Caco-2 (cell line): ENCODE data around the gene GPR83. TPM values are rescaled to one million over a fixed set of nuclear protein-coding genes. Genes with fewer than 3 reads are reported as not detected.
"Not testable (repeated sequence)": the region's sequence is repeated elsewhere in the genome, so short reads cannot be mapped to it uniquely, and the experiment has no call there.

Source experiments
- BruUV-seq: library from RNA; stranded (reverse); fragments of 400-500 nt; replicated peaks from 2 replicates; lab custom pipeline; 2021; lab: Mats Ljungman, UMichigan
- CTCF ChIA-PET: fragments of 300-600 bp; sonication (Branson Sonifier 250); formaldehyde crosslinking; loops from one replicate; lab custom pipeline; 2022; ENCODE audit warnings: antibody characterized with exemption; lab: Charles Lee
- POLR2A ChIA-PET: fragments of 300-600 bp; sonication (Branson Sonifier 250); formaldehyde crosslinking; loops from one replicate; lab custom pipeline; 2022; ENCODE audit warnings: antibody characterized with exemption; lab: Charles Lee
- DNase-seq, 2 experiments: peaks; one replicate each; pipeline versions ENCODE4 v3.0.0 to v3.0.0-alpha.2; 2020 to 2022
- H3K27me3 ChIP-seq: replicated peaks from 2 replicates; pipeline ENCODE4 v1.6.0; 2011; ENCODE audit warnings: low read length; ENCODE audit not compliant: control insufficient read depth, insufficient read depth
- H3K36me3 ChIP-seq: 2 replicates; pipeline ENCODE4 v1.5.1; 2011; ENCODE audit warnings: low read length; ENCODE audit not compliant: control insufficient read depth, insufficient read depth
- H3K4me1 ChIP-seq: fragments of 250-450 bp; sonication (Bioruptor Pico); 2 replicates; pipeline ENCODE4 v1.5.1; 2020; ENCODE audit warnings: mild to moderate bottlenecking
- H3K4me3 ChIP-seq: 2 replicates; pipeline ENCODE4 v1.5.1; 2011; ENCODE audit warnings: low read depth, mild to moderate bottlenecking, control low read depth, low read length
- H3K9me3 ChIP-seq: fragments of 250-450 bp; sonication (Bioruptor Pico); 2 replicates; pipeline ENCODE4 v1.5.1; 2020; ENCODE audit warnings: mild to moderate bottlenecking, moderate library complexity
- H3K27ac Mint-ChIP-seq: one replicate; pipeline ENCODE4 v1.8.0; 2022; ENCODE audit warnings: mixed read lengths; ENCODE audit not compliant: unreplicated experiment
- H3K27me3 Mint-ChIP-seq: one replicate; pipeline ENCODE4 v1.8.0; 2022; ENCODE audit warnings: mixed read lengths; ENCODE audit not compliant: insufficient read depth, unreplicated experiment
- H3K36me3 Mint-ChIP-seq: one replicate; pipeline ENCODE4 v1.8.0; 2022; ENCODE audit warnings: mild to moderate bottlenecking, mixed read lengths; ENCODE audit not compliant: insufficient read depth, unreplicated experiment
- H3K4me1 Mint-ChIP-seq: one replicate; pipeline ENCODE4 v1.8.0; 2022; ENCODE audit warnings: low read depth, mixed read lengths; ENCODE audit not compliant: unreplicated experiment
- H3K4me3 Mint-ChIP-seq: one replicate; pipeline ENCODE4 v1.8.0; 2022; ENCODE audit warnings: mild to moderate bottlenecking, moderate library complexity, mixed read lengths; ENCODE audit not compliant: unreplicated experiment
- H3K9me3 Mint-ChIP-seq: one replicate; pipeline ENCODE4 v1.8.0; 2022; ENCODE audit warnings: mixed read lengths; ENCODE audit not compliant: unreplicated experiment
- intact Hi-C: fragments of 100-400 bp; cut with micrococcal nuclease; formaldehyde crosslinking; loops from one replicate; pipeline ENCODE4 v1.10.0; 2022; ENCODE audit not compliant: unreplicated experiment
- total RNA-seq: library from RNA; stranded (reverse); gene quantifications from 2 replicates; pipeline ENCODE4 v1.2.3, GENCODE V29; 2022
- TF ChIP-seq, protein P1 (sequence below), 2 experiments: fragments of 200-600 bp in 1 of 2; IDR thresholded peaks; 1 replicate in 1 of 2; 2 replicates in 1 of 2; pipeline versions ENCODE4 v1.5.1 to v1.8.0; 2011 to 2022; ENCODE audit warnings: antibody characterized with exemption in 1 of 2, control low read depth in 1 of 2, inconsistent platforms in 1 of 2, low read depth in 1 of 2, low read length in 1 of 2, mild to moderate bottlenecking in 1 of 2, moderate library complexity in 1 of 2; ENCODE audit not compliant: insufficient read depth in 1 of 2, severe bottlenecking in 1 of 2, unreplicated experiment in 1 of 2

Gene GPR83
- total RNA-seq, 1 experiment from 2014 or later, result 2.7 TPM

DNA sequence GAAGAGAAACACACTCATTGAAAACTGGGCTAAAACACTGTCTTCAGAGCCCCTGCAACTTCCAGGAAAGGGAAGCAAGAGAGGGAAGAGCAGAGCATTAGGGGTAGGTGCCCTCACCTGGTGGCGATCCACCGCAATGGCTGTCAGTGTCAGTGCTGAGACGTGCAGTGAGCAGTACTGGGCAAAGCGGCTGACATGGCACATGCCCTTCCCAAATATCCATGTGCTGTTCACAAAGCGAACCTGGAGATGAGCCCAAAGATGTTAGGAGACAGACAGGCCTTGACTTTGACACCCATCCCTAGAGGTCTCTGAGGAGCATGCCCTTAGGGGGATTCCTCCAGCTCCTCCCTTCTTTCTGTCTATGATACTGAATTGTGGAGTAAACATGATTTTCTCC, 4.9 kb downstream of the GPR83 start:
- Mint-ChIP-seq H3K9me3 (no peaks in the 10 kb centered on the region), H3K36me3 (no peaks in the 10 kb centered on the region), H3K4me3 (no peak overlapping the region), H3K27ac (no peak overlapping the region), H3K27me3 (peaks cover 21% of the 10 kb centered on the region), H3K4me1 (peaks cover 10% of the 10 kb centered on the region)
- CTCF ChIA-PET, result interaction anchor here (0.7 kb wide), 1 partner anchor 75 kb away, joined by 6 read pairs; no protein-coding TSS in a partner anchor
- POLR2A ChIA-PET, result no interaction called here
- peaks cover 3% of the 10 kb centered on the region for H3K27me3 ChIP-seq
- H3K9me3 ChIP-seq, result no peaks in the 10 kb centered on the region
- no TSS peak for BruUV-seq
- H3K4me1 ChIP-seq, result peaks cover 6% of the 10 kb centered on the region; the same call in 1 of the 2 replicates
- TF ChIP-seq, protein P1, sequence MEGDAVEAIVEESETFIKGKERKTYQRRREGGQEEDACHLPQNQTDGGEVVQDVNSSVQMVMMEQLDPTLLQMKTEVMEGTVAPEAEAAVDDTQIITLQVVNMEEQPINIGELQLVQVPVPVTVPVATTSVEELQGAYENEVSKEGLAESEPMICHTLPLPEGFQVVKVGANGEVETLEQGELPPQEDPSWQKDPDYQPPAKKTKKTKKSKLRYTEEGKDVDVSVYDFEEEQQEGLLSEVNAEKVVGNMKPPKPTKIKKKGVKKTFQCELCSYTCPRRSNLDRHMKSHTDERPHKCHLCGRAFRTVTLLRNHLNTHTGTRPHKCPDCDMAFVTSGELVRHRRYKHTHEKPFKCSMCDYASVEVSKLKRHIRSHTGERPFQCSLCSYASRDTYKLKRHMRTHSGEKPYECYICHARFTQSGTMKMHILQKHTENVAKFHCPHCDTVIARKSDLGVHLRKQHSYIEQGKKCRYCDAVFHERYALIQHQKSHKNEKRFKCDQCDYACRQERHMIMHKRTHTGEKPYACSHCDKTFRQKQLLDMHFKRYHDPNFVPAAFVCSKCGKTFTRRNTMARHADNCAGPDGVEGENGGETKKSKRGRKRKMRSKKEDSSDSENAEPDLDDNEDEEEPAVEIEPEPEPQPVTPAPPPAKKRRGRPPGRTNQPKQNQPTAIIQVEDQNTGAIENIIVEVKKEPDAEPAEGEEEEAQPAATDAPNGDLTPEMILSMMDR (IDR thresholded peaks at IDR 0.05; ENCODE audit: insufficient read depth in 1 of 2, low read depth in 1 of 2, low read length in 1 of 2, severe bottlenecking in 1 of 2, unreplicated experiment in 1 of 2), result no peak
- no peaks in the 10 kb centered on the region for H3K36me3 ChIP-seq
- intact Hi-C loops, result no loop called here
- DNase-seq, result no peak
- H3K4me3 ChIP-seq, result no peak overlapping the region

GRCh38 chr11:94391937-94392336, 9.3 kb downstream of the GPR83 start:
- H3K27me3 ChIP-seq, H3K36me3 Mint-ChIP-seq, H3K36me3 ChIP-seq, H3K9me3 Mint-ChIP-seq, BruUV-seq, intact Hi-C loops, H3K27ac Mint-ChIP-seq, H3K9me3 ChIP-seq, H3K4me1 ChIP-seq, H3K4me1 Mint-ChIP-seq, H3K4me3 Mint-ChIP-seq, DNase-seq, CTCF ChIA-PET, POLR2A ChIA-PET, H3K27me3 Mint-ChIP-seq, H3K4me3 ChIP-seq: not testable (repeated sequence)

DNA sequence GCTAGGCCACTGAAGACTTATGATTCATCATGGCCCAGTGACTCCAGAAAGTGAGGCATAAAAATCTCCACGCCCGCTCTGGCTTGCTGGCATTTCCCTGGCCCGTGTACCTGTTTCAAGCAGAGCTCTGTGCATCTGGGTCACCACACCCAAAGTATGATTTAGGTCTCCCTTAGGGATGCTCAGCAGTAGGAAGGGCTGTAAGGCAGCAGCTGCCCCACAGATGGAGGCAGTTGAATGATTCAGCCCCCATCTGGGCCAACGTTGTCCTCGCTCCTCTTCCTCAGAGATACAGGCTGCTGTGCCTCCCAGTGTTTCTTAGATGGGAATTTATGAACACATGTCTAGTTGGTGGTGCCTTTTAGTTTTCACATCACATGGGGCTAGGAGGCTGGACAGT, 21.6 kb downstream of the GPR83 start:
- Mint-ChIP-seq H3K36me3 (no peaks in the 10 kb centered on the region), H3K4me1 (no peaks in the 10 kb centered on the region), H3K27me3 (peaks cover 4% of the 10 kb centered on the region), H3K27ac (no peak overlapping the region), H3K4me3 (no peak overlapping the region), H3K9me3 (no peaks in the 10 kb centered on the region)
- no peaks in the 10 kb centered on the region for H3K27me3 ChIP-seq
- ChIA-PET POLR2A (no interaction called here), CTCF (no interaction called here)
- no peaks in the 10 kb centered on the region for H3K4me1 ChIP-seq
- H3K36me3 ChIP-seq, result no peaks in the 10 kb centered on the region
- no TSS peak for BruUV-seq
- no peak for DNase-seq
- TF ChIP-seq, protein P1 (IDR thresholded peaks at IDR 0.05; ENCODE audit: insufficient read depth in 1 of 2, low read depth in 1 of 2, low read length in 1 of 2, severe bottlenecking in 1 of 2, unreplicated experiment in 1 of 2), result no peak
- no peak overlapping the region for H3K4me3 ChIP-seq
- intact Hi-C loops, result no loop called here
- 0 out of 2 replicates have a peak, but pooled peaks cover 3% of the 10 kb centered on the region for H3K9me3 ChIP-seq

- no peaks in the 10 kb centered on the region for H3K4me1 Mint-ChIP-seq
- TF ChIP-seq, protein P1 (IDR thresholded peaks at IDR 0.05; ENCODE audit: insufficient read depth in 1 of 2, low read depth in 1 of 2, low read length in 1 of 2, severe bottlenecking in 1 of 2, unreplicated experiment in 1 of 2), result no peak
- no peak for DNase-seq
- Histone ChIP-seq H3K9me3 (no peaks in the 10 kb centered on the region), H3K4me3 (no peak overlapping the region), H3K27me3 (no peaks in the 10 kb centered on the region), H3K4me1 (no peaks in the 10 kb centered on the region), H3K36me3 (no peaks in the 10 kb centered on the region)
- no peak overlapping the region for H3K27ac Mint-ChIP-seq
- peaks cover 7% of the 10 kb centered on the region for H3K27me3 Mint-ChIP-seq
- BruUV-seq, result no TSS peak
- intact Hi-C loops, result no loop called here
- H3K4me3 Mint-ChIP-seq, result no peak overlapping the region
- ChIA-PET POLR2A (no interaction called here), CTCF (no interaction called here)
- H3K9me3 Mint-ChIP-seq, result peaks cover 1% of the 10 kb centered on the region
- no peaks in the 10 kb centered on the region for H3K36me3 Mint-ChIP-seq
These were observed 24.4 kb downstream of the GPR83 start for GRCh38 chr11:94376841-94377240.

DNA sequence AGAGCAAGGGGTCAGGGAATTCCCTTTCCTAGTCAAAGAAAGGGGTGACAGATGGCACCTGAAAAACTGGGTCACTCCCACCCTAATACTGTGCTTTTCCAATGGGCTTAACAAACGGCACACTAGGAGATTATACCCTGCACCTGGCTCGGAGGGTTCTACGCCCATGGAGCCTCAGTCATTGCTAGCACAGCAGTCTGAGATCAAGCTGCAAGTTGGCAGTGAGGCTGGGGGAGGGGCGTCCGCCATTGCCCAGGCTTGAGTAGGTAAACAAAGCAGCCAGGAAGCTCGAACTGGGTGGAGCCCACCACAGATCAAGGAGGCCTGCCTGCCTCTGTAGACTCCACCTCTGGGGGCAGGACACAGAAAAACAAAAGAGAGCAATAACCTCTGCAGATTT, 30.6 kb downstream of the GPR83 start:
- peaks cover 13% of the 10 kb centered on the region; the same call in 1 of the 2 replicates for H3K9me3 ChIP-seq
- not testable (repeated sequence) for BruUV-seq

More for the DNA sequence above, 30.6 kb downstream of the GPR83 start:
- H3K4me3 ChIP-seq, H3K4me1 Mint-ChIP-seq, POLR2A ChIA-PET, DNase-seq, H3K36me3 ChIP-seq, H3K36me3 Mint-ChIP-seq, H3K27ac Mint-ChIP-seq, CTCF ChIA-PET, H3K4me3 Mint-ChIP-seq, intact Hi-C loops, H3K27me3 ChIP-seq, H3K9me3 Mint-ChIP-seq, H3K4me1 ChIP-seq: not testable (repeated sequence)
- peaks cover 20% of the 10 kb centered on the region for H3K27me3 Mint-ChIP-seq
